Ramos (cell line): ENCODE results near the gene POU5F1.

Source experiments
- in situ Hi-C: fragments of 300-500 bp; cut with MboI; formaldehyde crosslinking; loops from one replicate; pipeline ENCODE4 v1.14.3; 2022; ENCODE audit warnings: low sequenced_read_pairs; ENCODE audit not compliant: unreplicated experiment

POU5F1 gene

GRCh38 chr6:31145386-31145785 is 25.1 kb downstream of the POU5F1 start:
- in situ Hi-C loops, result no loop called here

GRCh38 chr6:31144970-31145340 is 25.5 kb downstream of the POU5F1 start:
- in situ Hi-C loops, result no loop called here

- in situ Hi-C loops, result no loop called here
These were observed 26.0 kb downstream of the POU5F1 start for GRCh38 chr6:31144296-31144969.

- in situ Hi-C loops, result no loop called here
These were observed 27.3 kb downstream of the POU5F1 start for GRCh38 chr6:31143148-31143547.

GRCh38 chr6:31142361-31142761 is 28.1 kb downstream of the POU5F1 start:
- in situ Hi-C loops, result no loop called here

GRCh38 chr6:31140643-31141042 is 29.8 kb downstream of the POU5F1 start:
- in situ Hi-C loops, result no loop called here

- in situ Hi-C loops, result loop anchor here (5.0 kb wide), 2 partner anchors 53 to 228 kb away; no protein-coding TSS in a partner anchor
These were observed 30.9 kb downstream of the POU5F1 start for GRCh38 chr6:31139599-31139998.

GRCh38 chr6:31138982-31139381 is 31.5 kb downstream of the POU5F1 start, which contains the start of gene PSORS1C2:
Gene PSORS1C2, minus strand, starts transcription at chr6:31139066. Its CDS starts 40 bp downstream, at chr6:31139026.
- in situ Hi-C loops, result loop anchor here (5.0 kb wide), 2 partner anchors 53 to 228 kb away; no protein-coding TSS in a partner anchor

GRCh38 chr6:31135710-31136109 is 34.8 kb downstream of the POU5F1 start:
- in situ Hi-C loops, result loop anchor here (5.0 kb wide), 2 partner anchors 57 to 232 kb away; no protein-coding TSS in a partner anchor

GRCh38 chr6:31132806-31133205 is 37.7 kb downstream of the POU5F1 start:
- in situ Hi-C loops, result no loop called here

- in situ Hi-C loops, result no loop called here
These were observed 38.9 kb downstream of the POU5F1 start for GRCh38 chr6:31131595-31131994.

GRCh38 chr6:31130751-31131150 is 39.7 kb downstream of the POU5F1 start:
- in situ Hi-C loops, result no loop called here

- in situ Hi-C loops, result no loop called here
These were observed 41.4 kb downstream of the POU5F1 start for GRCh38 chr6:31129130-31129529.

GRCh38 chr6:31128093-31128676 is 42.3 kb downstream of the POU5F1 start:
- in situ Hi-C loops, result no loop called here

GRCh38 chr6:31126396-31127175 is 43.9 kb downstream of the POU5F1 start:
- in situ Hi-C loops, result no loop called here

GRCh38 chr6:31125586-31126363 is 44.7 kb downstream of the POU5F1 start:
- in situ Hi-C loops, result no loop called here

GRCh38 chr6:31125162-31125561 is 45.3 kb downstream of the POU5F1 start:
- in situ Hi-C loops, result no loop called here

- in situ Hi-C loops, result no loop called here
These were observed 47.4 kb downstream of the POU5F1 start for GRCh38 chr6:31122791-31123706.

- in situ Hi-C loops, result no loop called here
These were observed 49.2 kb downstream of the POU5F1 start for GRCh38 chr6:31121131-31121790.
